HG03196 (cell line): ENCODE measurements around the gene CDHR4.
"Not testable (repeated sequence)": the region's sequence is repeated elsewhere in the genome, so short reads cannot be mapped to it uniquely, and the experiment has no call there.

Source experiments
- ATAC-seq: cut with Tn5 transposase; IDR thresholded peaks from one replicate; pipeline ENCODE4 v1.9.1; 2021; ENCODE audit not compliant: unreplicated experiment

The CDHR4 gene, protein sequence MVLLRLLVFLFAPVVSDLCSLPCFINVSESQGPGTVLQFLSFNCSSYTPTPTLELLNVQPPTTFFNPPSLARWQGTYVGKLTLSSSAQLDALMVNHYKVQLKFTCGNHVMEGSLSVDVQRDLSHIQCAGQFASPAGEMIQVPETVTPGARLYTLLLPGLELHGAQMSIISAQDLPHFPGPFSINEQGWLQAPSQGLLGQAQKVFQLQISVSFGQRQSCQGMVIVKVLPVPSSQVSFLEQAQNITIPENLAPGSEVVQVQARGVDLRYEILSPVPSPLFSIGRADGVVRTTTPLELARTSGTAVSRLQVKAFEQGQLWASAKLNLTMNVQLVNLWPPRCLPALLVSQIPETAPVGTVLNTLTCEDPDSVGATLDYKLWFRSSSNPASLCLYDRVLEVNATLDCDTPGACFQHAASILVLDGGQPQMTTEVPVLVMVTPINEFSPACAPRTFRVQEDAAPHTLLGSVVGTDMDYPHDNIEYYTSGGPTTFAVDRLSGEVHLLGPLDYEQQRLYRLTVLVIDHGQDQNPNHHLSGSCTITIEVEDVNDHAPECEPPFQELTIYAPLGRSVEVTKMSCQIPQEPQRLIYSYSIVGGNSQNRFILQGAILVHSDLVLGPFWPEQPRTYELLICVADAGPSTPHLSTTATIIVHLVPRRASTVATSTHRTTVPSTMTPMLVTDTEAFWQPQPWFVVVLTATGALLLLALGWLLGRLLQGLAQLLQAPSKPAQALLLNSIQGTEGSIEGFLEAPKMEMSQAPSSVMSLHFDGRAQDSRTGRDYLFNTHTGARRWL

DNA sequence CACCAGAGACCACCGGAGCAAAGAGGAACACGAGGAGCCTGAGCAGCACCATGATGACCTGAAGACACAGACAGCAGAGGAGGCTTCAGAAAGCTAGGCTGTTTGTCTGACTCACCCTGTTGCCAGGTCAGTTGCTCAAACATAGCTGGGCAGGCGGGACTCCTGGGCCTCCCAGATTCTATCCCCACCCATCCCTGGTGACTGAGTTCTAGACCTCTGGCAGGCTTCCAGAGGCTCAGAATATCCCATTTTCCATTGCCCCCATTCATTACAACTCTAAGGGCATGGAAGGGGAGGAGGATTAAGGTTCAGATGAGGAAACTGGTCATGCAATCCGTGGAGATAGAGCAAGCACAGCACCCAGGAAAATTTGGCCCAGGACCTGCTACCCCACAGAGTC, at the start of gene CDHR4:
Gene CDHR4, minus strand, starts transcription at position 113 of the 400 bp plus-strand sequence. Its CDS starts 61 bp downstream, at position 52.
- no peak for ATAC-seq

DNA sequence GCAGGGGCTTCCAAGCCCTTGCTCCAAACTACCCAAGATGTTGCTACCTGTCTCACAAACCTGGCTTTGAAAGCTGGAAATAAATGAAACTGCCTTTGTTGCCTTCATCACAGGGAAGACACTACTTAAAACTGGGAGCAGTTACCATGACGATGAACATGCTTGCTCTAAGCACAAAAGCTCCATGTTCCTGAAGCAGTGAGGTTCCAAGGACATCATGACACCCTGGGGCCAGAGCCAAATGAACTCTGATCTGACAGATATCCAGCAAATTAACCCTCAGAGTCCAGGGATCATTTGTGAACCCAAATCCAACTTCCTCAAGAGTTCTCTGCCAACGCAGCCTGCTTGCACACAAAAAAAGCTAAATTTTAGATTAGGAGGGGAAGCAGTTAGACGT, 46.0 kb upstream of the CDHR4 start:
- no peak for ATAC-seq

DNA sequence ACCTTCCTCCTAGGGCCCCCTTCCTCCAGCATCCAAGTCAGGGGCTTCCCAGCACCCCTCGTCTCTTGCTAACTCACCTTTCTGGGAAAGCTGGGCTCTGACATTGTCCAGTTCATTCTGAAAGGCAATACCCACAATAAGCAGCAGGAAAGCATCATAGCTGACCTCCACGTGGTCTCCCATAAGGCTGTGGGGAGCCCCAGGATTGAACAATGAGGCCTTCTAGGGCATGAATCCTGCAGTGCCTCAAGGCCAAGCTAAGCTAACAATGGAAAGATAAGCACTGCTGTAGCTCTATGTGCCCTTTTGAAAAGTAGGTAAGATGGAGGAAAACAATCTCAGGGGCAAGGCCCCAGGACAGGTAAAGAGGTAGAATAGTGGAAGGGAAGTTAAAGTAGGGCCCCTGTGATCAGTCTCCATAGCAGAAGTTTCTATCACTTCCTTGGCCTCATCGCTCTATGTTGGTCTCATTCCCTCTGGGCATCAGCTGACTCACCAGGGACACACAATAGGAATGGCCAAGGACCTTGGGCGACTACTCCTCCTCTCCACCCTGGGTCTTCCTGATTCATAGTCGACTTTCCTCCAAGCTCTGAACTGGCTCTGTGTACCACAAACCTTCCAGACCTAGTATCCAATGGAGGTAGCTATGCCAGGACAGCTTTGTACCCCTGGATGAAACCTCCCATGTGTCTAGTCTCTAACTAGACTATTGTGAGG, 45.0 kb upstream of the CDHR4 start:
- ATAC-seq, result no peak

DNA sequence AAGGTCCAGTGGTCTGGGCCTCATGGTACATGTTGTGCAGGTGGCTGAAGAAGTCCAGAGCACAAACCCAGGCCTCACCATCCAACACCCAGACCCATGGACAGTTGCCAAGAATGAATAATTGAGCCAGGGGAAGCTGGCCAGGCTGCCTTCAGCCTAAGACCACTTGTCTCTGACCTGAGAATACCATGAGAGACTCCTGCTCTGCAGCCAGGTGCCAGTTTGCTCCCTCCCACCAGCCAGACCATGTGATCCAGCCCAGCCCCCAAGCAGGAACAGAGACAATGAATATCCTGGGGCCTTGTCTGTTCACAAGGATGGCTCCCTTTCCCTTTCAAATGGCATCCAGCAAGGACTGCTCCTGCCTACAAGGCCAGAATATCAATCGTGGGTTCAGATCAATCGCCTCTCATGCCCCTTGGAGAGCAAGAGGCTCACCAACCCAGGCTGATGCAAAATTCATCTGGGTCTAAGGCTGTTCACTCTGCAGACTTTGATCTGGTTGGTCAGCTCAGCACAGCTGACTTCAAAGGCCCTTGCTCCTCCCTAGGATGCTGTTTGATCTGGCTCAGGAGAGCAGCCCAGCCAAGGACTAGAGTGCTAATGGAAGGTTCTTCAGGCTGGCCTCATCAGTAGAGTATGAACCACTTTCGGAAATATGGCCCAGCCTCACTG, 43.3 kb upstream of the CDHR4 start:
- ATAC-seq, result no peak

DNA sequence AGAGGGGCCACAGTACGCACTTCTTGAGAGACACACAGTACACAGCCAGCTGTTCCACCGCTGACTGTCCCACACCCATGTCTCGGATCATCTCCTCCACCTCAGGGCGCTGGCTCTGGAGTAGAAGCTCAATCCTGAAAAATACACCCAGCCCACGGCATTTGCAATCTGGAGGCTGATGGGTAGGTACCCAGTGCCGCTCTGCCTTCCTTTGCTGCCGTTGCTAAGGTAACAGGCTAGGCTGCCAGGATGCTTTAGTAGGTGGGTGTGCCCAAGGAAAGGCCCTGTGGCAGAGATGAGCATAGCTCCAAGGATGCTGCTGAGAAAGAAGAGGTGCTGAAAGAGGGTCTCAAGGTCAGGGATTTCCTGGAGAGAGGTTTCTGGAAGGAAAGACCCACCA, 42.1 kb upstream of the CDHR4 start:
- ATAC-seq, result no peak

DNA sequence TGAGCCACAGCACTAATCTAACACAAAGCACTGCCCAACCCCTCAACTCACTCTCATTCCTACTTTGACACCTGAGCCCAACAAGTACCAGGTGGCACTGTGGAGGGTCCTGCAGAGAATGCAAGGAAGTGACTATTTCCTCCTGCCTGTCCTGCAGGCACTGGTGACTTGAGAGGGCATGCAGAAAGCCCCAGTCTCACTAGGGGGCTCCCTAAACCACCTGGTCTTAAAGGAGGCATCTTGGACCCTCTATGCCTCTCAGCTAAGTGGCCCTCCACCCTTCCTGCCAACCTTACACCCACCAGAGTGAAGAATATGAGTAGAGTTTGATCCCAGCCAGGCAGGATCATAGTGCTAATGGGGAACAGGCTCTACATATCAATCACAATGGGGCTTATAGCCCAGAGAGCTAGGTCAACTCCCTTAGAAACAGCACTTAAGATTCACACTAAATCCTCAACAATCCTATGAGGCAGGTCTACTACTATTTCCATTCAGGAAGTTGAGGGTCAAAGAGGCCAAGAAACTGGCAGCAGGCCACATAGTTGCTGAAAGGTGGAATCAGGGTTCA, 41.5 kb upstream of the CDHR4 start:
- no peak for ATAC-seq

DNA sequence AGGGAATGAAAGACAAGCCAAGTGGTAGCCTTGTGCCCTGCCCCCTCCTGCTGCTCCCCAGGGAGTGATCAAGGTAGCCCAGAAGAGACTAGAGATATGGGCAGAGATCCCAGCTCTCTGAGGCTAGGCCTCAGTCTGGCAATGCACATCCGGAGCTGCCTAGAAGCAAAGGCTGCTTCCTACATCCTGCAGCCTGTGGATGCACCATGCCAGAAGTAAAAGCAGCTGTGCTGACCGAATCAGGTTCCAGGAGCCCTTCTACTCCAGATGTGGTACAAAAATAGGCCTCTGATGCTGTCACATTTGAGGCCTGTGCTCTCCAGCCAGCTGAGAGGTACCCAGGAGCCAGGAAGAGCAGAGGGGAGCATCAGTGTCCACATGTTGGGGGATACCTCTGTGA, 40.7 kb upstream of the CDHR4 start:
- ATAC-seq, result no peak

DNA sequence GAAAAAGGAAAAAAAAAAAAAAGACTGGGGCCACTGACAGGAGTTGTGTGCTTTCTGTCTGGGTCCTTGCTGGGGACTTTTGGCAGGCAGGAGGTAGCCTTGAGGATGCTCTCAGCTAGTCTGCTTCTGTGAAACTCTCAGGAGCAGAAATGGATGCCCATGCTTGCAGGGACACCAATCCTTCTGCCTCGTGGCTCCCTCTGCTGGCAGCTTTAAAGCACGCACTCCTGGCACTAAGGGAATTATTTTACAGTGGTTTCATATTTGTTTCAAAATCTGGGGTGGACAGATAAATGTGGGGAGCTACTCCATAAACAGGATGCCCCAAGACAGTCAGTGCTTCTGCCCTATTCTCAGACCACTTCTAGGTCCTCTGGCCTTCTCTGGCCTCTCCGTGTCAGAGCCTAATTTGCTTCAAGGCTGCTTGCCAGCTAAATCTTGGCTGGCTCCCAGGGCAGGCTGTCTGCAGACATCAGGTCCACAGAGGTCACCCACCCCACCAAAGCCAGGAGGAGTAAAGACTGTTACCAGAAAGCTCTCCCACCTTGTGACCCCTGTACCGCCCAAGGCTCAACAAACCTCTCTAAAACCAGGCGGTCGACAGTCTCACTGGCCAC, 39.6 kb upstream of the CDHR4 start:
- ATAC-seq, result no peak

DNA sequence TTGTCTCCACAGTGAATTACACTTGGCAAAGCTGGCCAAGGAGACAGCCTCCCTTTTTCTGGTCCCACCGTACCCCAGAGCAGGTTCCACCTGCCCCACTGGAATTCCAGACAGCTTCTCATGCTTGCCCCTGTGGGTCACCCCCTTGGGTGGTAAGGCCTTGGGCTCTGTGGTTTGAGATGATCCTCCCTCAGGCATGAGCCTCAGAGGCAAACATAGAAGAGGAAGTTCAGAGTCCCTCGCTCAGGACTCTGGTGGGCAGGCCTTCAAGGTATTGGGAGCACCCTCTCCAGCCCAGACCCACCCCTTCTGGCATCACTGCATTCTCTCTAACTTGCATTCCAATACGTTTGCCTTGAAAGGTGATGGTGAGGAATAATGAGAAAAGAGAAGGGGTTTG, 31.7 kb upstream of the CDHR4 start:
- no peak for ATAC-seq

DNA sequence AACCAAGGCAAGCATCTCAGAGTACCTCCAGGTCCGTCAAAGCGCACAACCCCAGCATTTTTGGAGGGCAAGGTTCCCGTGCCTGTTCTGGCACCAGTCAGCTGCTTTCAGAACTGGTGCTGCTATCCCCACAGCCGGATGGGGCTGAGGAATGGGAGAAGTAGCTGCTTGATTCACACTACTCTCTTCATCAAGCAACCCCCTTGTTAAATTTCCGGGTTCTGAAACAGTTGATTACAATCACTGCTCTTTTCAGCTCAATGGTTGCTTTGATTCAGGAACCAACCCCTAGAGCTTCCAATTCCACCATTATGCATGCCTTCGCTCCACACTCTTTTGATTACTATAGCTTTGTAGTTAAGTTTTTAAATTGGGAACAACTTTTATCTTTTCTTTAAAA, 26.3 kb upstream of the CDHR4 start:
- no peak for ATAC-seq

DNA sequence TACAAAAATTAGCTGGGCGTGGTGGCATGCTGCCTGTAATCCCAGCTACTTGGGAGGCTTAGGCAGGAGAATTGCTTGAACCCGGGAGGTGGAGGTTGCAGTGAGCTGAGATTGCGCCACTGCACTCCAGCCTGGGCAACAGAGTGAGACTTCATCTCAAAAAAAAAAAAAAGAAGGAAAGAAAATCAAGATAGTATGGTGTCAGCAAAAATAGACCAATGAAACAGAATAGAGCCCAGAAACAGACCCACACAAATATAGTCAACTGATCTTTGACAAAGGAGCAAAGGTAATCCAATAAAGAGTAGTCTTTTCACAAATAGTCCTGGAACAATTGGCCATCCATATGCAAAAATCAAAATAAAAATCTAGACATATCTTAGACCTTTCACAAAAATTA, 23.5 kb upstream of the CDHR4 start:
- ATAC-seq, result not testable (repeated sequence)

DNA sequence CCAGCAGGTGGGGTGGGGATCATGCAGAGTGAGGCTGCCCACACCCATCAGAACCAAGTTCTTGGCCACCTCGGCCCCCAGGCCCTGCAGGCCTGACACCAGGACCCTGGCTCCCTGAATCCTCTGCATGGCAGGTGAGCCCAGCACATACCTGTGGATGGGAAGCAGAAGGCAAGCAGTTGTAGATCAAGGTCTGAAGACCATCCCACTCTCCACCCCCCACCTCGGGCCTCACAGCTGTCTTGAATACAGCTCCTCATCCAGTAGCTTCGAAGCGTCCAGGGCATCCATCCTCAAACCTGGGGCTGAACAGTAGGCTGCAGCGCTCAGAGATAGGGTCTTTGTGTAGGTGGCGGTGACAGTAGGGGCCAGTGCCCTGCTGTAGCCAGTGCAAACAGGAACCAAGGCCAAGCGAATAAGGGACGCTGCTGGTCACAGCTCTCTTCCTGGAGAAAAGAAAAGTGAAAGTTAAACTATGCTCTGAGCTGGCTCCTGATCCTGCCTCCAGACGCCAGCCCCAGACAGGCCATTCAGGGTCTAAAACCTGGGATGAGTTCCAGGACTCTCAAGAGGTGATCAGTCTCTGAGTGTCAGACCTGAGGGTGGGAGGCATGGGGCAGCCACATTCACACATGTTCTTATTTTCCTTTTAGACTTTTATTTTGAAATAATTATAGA, 14.0 kb upstream of the CDHR4 start, which contains the start of gene UBA7:
Gene UBA7, minus strand, starts transcription at position 457 of the 678 bp plus-strand sequence. Its CDS starts 166 bp downstream, at position 291.
- no peak for ATAC-seq

DNA sequence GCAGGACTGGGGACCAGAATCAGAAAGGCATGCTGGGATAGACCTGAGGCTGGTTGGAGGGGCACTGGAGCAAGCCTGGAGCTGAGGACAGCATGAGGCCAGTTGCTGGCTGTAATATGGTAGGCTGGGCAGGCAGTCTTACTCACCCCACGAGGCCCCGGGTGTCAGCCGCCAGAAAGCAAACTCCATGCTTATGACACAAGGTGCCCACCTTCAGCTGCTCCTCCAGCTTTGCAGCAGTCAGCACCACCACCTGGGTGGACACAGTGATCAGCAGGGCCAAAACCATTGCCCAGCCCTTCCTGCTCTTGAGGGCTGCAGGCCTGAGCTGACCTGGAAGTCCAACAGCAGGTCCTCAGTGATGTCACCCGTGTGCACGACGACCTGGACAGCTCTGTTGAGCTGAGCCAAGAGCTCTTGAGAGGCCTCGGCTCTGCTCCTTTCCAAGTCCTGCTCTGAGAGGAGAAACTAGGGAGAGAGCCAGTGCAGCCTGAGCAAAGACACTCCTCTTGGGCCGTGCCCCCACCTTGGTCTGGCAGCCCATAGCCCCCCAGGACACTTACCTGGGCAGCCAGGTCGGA, 13.3 kb upstream of the CDHR4 start:
- ATAC-seq, result no peak

DNA sequence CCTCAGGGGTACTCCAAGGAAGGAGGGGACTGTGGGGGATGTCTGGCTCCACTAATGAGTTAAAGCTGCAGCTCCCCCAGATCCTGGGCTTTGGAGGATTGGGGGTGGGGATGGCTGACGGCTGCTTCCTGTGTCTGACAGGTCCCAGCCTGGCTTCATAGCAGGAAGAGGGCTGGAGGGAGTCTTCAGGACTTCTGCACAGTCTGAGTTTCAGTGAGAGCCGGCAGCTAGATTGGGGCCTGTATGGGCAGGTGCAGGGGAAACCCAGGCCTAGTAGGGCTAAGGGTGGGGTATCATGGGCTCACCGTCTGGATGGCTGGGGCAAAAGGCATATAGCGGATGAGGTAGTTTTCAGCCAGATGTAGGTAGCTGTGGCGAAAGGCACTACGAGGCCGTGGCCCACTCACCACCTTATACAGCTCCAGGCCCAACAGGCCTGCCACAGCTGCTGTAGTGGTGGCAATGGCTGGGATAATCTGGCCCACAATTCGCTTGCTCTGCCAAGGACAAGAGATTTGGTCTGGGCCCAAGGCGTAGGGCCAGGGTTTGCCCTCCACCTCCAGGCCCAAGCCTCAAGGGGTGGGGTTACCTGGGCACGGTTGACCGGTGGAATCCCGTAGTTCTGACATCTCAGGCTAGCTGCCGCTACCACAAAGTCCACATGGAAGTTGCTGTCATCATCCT, 7.9 kb upstream of the CDHR4 start:
- no peak for ATAC-seq

DNA sequence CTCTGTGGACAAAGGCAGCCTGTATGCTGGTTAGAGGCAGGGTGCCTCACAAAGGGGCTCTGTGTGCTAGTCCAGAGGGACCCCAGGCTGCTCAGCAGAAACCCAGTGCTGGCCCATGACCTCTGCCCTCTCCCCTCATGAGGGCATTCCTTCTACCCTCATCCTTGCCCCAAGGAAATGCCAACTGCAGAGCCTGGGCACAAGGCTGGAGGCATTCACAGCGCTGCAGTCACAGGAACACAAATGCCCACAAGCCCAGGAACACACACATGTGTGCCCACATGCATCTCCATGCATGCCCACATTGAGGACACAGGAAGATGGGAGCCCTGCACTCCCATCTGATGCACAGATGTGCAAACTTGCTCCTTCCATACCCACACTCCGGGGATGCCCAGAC, 7.2 kb upstream of the CDHR4 start:
- no peak for ATAC-seq

DNA sequence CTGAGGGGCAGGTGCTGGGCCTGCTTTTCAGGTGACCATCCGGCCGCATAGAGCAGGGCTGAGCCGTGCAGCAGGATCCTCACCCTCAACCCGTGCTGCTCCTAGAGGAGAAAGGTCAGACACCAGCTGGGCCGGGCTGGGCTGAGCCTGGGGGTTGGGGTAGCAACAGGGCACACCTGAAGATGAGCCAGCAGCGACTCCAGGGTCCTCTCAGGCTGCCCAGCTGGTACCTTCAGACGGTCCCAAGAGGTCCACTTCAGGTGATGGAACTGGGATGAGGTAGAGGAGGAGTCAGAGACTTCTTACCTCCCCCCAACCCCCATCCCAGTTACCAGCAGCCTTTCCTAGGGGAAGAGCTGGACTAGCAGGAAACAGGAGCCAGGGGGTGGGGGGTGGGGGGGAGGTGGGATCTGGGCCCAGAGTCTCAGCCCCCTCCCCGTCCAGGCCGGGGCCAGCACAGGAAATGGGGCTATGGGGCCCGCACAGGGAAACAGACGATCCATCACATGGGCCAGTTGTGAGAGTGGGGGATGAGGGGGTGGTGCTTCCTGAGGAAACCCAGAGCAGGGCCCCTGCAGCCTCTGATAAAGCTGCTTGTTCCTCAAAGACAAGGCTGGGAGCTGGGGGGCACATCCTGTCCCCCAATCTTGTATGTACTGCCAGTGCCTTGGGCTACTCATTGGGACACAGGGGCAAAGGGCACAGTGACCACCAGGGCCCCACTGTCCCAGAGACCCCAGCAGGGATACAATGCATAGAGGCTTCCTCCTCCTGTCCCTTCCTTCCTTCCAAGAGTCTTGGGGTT, 6.4 kb upstream of the CDHR4 start:
- ATAC-seq, result no peak

DNA sequence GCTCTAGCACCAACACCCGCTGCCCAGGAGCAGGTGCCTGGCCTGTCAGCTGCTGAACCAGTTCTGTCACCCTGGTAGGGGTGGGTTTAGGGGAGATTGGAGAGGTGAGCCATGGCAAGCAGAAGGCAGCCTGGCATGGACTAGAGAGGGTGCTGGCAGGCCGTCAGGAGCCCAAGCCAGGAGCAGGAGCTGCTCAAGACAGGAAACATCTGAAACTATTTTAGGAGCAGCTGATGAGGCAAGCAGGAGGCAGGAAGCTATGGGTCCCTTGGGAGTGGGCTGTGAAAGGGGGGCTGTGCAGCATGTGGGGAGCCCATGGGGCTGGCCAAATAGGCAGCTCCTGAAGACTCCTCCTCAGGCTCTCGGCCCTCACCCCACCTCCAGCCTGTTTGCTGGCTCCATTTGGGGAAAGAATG, 5.7 kb upstream of the CDHR4 start:
- ATAC-seq, result no peak
